ENCODE measurements around the gene IFNA1.

IFNA1 gene

GRCh38 chr9:21470126-21470525, 29.9 kb downstream of the IFNA1 start:
- TF ChIP-seq CTCF (IDR thresholded peaks at IDR 0.05; ENCODE audit: borderline replicate concordance, insufficient read depth, low read depth, low read length), result no peak
- H3K4me3 ChIP-seq (ENCODE audit: low read depth, low read length), result no peak overlapping the region

- H3K4me3 ChIP-seq (ENCODE audit: low read depth, low read length), result no peak overlapping the region
- TF ChIP-seq CTCF (IDR thresholded peaks at IDR 0.05; ENCODE audit: borderline replicate concordance, insufficient read depth, low read depth, low read length), result no peak
Measured at GRCh38 chr9:21473236-21473635, 33.0 kb downstream of the IFNA1 start.

- no peak overlapping the region for H3K4me3 ChIP-seq (ENCODE audit: low read depth, low read length)
- TF ChIP-seq CTCF (IDR thresholded peaks at IDR 0.05; ENCODE audit: borderline replicate concordance, insufficient read depth, low read depth, low read length), result no peak
Measured at GRCh38 chr9:21477466-21477865, 37.2 kb downstream of the IFNA1 start.

GRCh38 chr9:21479152-21479702, 39.0 kb downstream of the IFNA1 start:
- no peak overlapping the region for H3K4me3 ChIP-seq (ENCODE audit: low read depth, low read length)
- no peak for TF ChIP-seq CTCF (IDR thresholded peaks at IDR 0.05; ENCODE audit: borderline replicate concordance, insufficient read depth, low read depth, low read length)

- TF ChIP-seq CTCF (IDR thresholded peaks at IDR 0.05; ENCODE audit: borderline replicate concordance, insufficient read depth, low read depth, low read length), result no peak
- no peak overlapping the region for H3K4me3 ChIP-seq (ENCODE audit: low read depth, low read length)
Measured at GRCh38 chr9:21481470-21482056, 41.3 kb downstream of the IFNA1 start.

GRCh38 chr9:21482213-21482612, 42.0 kb downstream of the IFNA1 start, which contains the start of gene IFNE:
IFNE (minus strand) TSS chr9:21482313; CDS start chr9:21481694, 619 bp downstream.
- no peak for TF ChIP-seq CTCF (IDR thresholded peaks at IDR 0.05; ENCODE audit: borderline replicate concordance, insufficient read depth, low read depth, low read length)

More at GRCh38 chr9:21482213-21482612, 42.0 kb downstream of the IFNA1 start, which contains the start of gene IFNE:
- no peak within 1 kb of the TSS for H3K4me3 ChIP-seq (ENCODE audit: low read depth, low read length)

Measured in GM12875 (cell line).